DMS 273 (cell line): ENCODE data around the gene DMAC2.
"Not testable (repeated sequence)": the region's sequence is repeated elsewhere in the genome, so short reads cannot be mapped to it uniquely, and the experiment has no call there.

Experiments
- DNase-seq: peaks from one replicate; lab custom pipeline; 2025; ENCODE audit not compliant: unreplicated experiment; lab: John Stamatoyannopoulos, UW

Gene DMAC2

GRCh38 chr19:41422955-41423354 is 16.8 kb downstream of the DMAC2 start:
- no peak for DNase-seq

DNA sequence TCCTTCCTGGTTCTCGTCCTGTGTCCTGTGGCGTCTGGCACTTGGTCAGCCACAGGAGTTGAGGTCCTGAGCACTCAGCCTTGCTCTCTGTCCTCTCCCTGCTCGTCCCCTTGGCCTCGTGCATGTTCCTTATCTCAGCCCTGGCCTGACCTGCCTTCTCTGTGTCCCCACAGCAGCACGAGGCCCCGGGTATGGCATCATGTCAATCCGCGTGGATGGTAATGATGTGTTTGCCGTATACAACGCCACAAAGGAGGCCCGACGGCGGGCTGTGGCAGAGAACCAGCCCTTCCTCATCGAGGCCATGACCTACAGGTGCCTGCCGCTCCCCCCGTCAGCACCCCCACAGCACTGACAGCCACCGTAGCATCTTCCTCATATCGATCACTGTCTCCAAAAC is 17.3 kb downstream of the DMAC2 start:
- DNase-seq, result no peak

DNA sequence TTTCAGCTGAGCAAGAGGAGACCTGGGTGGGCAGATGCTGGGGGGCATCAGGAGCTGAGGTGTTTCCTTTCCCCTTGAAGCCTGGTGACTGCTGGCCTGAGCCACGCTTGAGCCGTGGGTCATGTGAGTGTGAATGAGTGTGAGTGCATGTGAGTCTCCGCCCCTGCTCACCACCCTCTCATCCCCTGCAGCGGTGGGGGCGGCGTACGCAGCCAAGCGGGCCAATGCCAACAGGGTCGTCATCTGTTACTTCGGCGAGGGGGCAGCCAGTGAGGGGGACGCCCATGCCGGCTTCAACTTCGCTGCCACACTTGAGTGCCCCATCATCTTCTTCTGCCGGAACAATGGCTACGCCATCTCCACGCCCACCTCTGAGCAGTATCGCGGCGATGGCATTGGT is 17.7 kb downstream of the DMAC2 start:
- DNase-seq, result no peak

DNA sequence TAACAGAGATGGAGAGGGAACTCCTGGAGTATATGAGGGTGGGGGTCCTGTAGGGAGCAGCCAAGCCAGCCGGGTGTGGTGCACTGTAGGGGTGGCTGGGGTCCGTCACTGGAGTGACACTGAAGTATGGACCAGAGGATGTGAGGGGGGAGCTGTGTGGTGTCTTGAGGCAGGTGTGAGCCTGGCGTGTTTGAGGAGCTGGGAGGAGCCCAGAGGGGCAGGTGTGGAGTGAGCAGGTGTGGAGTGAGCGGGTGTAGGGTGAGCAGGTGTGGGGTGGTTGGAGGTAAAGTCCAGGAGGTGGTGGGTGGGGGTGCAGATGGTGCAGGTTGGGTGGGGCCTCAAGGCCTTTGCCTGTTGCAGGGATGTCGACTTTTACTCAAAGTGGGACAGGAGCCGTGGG is 18.4 kb downstream of the DMAC2 start:
- no peak for DNase-seq

GRCh38 chr19:41420101-41420880 is 19.4 kb downstream of the DMAC2 start:
- DNase-seq, result no peak

DNA sequence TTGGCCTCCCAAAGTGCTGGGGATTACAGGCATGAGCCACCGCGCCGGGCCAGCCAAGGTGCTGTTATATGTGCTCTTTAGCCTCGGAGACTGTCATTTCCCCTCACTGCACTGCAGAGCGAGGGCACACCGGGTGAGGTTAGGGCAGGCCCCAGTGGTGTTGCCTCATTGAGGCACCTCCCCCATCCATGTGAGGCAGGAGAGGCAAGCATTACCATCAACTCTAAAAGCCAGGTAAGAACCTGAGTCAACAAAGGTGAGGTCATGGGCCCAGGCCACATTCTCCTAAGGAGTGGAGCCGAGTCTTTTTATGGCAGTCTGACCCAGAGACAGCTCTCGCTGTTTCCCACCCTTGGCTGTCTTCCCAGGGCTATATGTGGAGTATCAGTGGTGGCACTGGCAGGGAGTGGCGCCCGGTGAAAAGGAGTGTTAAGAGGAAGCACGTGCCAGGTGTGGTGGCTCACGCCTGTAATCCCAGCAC is 23.5 kb downstream of the DMAC2 start:
- DNase-seq, result no peak

DNA sequence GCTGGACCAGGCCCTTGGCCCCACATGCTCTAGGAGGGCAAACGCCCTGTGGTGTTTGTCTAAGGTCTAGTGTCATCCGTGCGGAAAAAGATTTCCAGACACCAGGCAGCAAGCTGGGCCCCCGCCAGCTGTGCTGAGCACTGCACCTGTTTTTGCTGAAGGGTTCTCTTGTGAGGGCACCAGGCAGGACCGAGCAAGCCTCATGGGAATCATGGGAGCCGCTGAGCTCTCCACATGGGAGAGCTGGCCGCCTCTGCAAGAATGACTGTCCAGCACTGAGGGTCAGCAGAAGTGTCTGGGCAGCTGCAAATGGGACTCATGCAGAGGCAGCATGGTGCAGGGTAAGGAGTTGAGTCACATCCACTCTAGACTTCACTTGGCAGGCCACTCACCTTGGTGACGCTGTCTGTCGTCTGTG is 24.5 kb downstream of the DMAC2 start:
- DNase-seq, result peak; percentile 30

GRCh38 chr19:41414461-41414860 is 25.3 kb downstream of the DMAC2 start:
- no peak for DNase-seq

DNA sequence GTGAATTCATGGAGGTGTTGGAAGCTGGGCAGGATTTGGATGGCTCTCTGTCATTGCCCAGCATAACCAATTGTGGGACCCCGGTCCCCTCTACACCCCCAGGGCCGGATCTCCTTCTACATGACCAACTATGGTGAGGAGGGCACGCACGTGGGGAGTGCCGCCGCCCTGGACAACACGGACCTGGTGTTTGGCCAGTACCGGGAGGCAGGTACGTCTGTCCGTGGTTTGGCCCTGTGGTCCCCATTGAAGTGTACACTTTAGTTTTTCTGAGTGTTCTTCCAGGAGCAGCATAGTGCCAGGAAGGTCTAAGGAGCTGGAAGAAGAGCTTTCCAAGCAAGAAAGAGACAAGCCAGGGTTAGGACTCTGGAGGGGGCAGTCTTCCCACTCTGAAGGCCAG is 25.8 kb downstream of the DMAC2 start:
- no peak for DNase-seq

DNA sequence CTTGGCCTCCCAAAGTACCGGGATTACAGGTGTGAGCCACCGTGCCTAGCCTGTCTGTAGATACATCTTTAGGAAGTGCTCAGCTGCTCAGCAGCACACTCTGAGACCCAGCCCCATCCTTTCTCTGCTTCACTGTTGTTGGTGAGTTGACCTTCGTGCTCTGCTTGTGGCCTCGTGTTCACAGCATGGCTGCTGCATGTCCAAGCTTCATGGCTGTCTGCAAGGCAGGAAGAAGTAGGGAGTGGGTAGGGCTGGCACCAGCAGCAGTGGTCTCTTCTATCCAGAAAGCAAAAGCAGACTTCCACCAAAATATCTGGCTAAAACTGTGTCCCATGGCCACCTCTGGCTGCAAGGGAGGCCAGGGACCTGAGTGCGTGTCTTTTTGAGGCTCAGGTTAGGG is 26.8 kb downstream of the DMAC2 start:
- no peak for DNase-seq

DNA sequence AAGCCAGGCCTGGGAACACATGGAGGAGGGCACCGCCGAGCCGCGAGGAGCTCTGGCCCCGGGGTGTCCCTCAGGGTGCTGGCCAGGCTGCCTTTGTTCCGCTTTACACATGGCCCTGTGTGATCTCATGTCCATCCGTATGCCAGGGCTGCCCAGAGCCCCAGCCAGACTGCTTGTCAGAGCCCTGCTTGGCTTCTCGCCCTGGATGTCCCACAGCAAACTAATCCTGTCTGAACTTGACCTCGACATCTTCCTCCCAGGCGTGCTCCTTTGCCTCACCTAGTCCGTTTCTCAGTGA is 27.8 kb downstream of the DMAC2 start:
- DNase-seq, result no peak

DNA sequence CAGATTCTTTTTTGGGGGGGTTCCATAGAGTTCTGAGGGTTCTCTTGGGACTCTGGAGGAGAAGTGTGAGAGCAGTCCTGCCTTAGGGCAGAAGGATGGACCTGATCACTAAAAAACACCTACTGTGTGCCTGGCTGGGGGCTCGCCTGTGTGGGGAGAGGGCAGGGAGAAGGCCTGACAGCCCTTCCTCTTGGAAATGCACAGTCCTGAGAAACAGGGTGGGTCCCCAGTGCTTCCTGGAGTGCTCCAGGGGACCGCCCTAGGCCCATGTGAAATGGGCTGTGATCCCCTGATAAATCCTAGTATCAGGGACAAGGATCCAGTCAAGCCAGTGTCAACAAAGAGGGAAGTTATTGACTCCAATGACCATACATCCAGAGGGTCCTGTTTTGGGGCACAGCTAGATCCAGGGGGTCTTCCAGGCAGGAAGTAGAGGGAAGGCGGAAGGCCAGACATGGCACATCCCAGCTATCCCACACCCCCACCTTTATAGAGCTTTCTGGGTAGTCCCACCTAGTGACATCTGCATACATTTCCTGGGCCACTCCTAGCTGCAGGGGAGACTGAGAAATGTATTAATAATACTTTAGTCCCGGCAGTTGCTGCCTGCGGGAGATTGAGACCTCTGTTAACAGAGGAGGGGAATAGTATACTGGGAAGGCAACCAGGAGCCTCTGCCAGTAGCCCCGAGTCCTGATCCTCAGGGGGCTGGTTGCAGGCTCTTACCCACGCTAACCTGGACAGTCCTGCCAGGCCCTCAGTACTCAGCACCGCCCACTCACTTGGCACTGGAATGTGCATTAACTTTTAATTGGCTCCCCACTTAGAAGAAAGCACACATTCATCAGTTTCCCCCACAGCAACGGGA is 28.4 kb downstream of the DMAC2 start:
- no peak for DNase-seq

GRCh38 chr19:41410336-41411054 is 29.2 kb downstream of the DMAC2 start:
- no peak for DNase-seq

- DNase-seq, result no peak
Measured at GRCh38 chr19:41409288-41409687, 30.4 kb downstream of the DMAC2 start.

DNA sequence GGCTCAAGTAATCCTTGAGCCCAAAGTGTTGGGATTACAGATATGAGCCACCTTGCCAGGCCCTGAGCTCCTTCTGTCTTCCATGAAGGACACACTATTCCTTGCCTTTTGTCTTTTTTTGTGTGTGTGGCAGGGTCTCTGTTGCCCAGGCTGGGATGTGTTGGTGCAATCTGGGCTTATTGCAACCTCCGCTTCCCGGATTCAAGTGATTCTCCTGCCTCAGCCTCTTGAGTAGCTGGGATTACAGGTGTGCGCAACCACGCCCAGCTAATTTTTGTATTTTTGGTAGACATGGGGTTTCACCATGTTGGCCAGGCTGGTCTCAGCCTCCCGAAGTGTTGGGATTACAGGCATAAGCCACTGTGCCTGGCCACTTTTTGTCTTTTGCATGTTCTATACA is 30.9 kb downstream of the DMAC2 start:
- DNase-seq, result not testable (repeated sequence)

GRCh38 chr19:41408256-41408655 is 31.5 kb downstream of the DMAC2 start:
- peak; percentile 36 for DNase-seq

DNA sequence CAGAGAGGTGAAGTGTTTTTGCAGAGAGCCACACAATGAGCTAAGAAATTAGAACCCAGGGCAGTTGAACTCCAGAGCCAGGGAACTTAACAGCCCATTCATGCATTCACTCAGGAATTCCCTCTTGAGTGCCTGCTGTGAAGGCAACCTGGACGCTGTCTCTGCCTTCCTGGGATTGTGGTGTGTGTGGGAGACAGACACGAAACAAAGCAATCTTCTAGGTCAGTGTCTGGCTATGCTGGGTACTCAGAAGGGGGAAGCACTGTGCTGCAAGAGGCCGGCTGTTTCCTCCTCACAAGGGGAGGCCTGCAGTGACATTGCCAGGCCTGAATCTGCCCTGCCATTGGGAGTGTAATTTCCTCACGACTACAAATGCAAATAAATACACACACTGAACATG is 32.4 kb downstream of the DMAC2 start:
- DNase-seq, result no peak

- no peak for DNase-seq
Measured at GRCh38 chr19:41405776-41406175, 33.9 kb downstream of the DMAC2 start.

DNA sequence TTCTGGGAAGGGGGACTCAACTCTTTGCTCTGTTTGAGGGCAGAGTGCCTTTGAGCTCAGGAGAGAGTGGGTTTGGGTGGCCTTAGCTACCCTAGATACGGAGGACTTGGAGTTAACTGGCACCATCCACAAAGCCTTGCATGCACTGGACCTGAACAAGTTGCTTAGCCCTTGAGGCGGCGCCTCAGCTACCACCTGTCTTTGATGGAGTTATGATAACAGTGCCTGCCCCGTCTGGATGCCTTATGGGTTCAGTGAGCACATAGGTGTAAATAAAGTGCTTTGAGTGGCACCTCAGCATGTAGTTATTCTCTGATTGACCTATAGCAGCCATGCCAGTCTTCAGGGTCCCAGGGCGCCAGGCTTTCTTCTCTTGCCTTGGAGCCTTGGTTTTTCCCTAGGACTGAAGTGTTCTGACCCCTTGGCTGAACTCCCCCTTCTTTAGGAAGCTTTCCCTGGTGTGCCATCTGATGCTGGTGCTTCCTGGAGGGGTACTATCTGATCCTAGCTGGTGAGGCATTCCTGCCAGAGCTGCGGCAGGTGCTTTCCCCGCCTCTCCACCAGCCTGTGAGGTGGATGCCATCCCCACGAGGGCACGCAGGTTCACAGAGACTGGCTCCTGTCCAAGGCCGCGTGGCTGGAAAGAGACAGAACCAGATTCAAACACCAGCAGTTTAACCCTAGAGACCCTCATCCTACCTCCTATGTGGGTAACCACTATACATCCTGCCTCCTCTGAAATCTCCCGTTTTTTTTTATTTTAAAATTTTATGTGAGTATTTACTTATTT is 36.3 kb downstream of the DMAC2 start:
- DNase-seq, result no peak

DNA sequence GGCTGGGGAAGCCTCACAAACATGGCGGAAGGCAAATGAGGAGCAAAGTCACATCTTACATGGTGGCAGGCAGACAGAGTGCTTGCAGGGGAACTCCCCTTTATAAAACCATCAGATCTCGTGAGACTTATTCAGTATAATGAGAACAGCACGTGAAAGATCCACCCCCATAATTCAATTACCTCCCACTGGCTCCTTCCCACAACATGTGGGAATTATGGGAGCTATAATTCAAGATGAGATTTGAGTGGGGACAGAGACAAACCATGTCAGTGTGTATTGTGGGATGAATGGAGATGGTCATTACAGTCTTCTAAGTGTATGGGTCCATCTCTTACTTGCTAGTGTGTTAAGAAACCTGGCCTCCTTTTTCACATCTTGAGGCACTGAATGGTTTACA is 37.7 kb downstream of the DMAC2 start:
- DNase-seq, result no peak

- no peak for DNase-seq
Measured at GRCh38 chr19:41401483-41401882, 38.2 kb downstream of the DMAC2 start.
